Measurements from ENCODE around the gene SUV39H2. TPM values are rescaled to one million over a fixed set of nuclear protein-coding genes. Genes with fewer than 3 reads are reported as not detected.
"Not testable (repeated sequence)": the region's sequence is repeated elsewhere in the genome, so short reads cannot be mapped to it uniquely, and the experiment has no call there.

SUV39H2 gene
- total RNA-seq, 1 experiment from 2014 or later, result 16.0 TPM

DNA sequence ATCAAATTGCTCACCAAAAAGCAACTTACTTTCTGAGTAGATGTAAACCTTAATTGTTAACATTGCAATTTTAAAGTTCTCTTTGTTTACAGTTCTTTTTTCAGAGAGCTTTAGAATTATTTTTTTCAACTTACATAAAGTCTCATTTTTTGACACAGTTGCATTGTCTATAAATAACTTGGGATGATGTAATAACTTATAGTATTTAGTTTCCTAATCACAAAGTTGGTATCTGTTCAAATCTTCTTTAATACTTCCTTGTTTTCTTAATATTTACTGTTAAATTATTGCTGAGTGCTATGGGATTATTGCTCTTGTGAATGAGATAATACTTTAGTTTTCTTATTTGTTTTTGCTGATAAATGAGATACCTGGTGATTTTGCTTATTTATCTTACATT is 18.9 kb upstream of the SUV39H2 start:
- intact Hi-C loops (cut with micrococcal nuclease), result no loop called here
- BruUV-seq (replicated peaks), result no TSS peak
- Mint-ChIP-seq H3K36me3 (ENCODE audit: insufficient read depth, unreplicated experiment) (peaks cover 29% of the 10 kb centered on the region), H3K27ac (ENCODE audit: low read depth, unreplicated experiment) (peak overlapping the region; percentile 7), H3K27me3 (ENCODE audit: insufficient read depth, unreplicated experiment) (no peaks in the 10 kb centered on the region), H3K9me3 (ENCODE audit: unreplicated experiment) (no peaks in the 10 kb centered on the region), H3K4me3 (ENCODE audit: unreplicated experiment) (no peak overlapping the region), H3K4me1 (ENCODE audit: insufficient read depth, unreplicated experiment) (no peaks in the 10 kb centered on the region)
- ChIA-PET POLR2A (interaction anchor here (0.6 to 2.0 kb wide), 4 partner anchors 8 to 108 kb away, joined by 3 to 6 read pairs (median 4); partner anchors contain the start of genes CDNF, HSPA14 and MSANTD7), CTCF (interaction anchor here (0.9 kb wide), 1 partner anchor 15 kb away, joined by 3 read pairs; no protein-coding TSS in a partner anchor)
- TF ChIP-seq, protein P1, sequence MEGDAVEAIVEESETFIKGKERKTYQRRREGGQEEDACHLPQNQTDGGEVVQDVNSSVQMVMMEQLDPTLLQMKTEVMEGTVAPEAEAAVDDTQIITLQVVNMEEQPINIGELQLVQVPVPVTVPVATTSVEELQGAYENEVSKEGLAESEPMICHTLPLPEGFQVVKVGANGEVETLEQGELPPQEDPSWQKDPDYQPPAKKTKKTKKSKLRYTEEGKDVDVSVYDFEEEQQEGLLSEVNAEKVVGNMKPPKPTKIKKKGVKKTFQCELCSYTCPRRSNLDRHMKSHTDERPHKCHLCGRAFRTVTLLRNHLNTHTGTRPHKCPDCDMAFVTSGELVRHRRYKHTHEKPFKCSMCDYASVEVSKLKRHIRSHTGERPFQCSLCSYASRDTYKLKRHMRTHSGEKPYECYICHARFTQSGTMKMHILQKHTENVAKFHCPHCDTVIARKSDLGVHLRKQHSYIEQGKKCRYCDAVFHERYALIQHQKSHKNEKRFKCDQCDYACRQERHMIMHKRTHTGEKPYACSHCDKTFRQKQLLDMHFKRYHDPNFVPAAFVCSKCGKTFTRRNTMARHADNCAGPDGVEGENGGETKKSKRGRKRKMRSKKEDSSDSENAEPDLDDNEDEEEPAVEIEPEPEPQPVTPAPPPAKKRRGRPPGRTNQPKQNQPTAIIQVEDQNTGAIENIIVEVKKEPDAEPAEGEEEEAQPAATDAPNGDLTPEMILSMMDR (IDR thresholded peaks at IDR 0.05; ENCODE audit: unreplicated experiment), result no peak
- DNase-seq (ENCODE audit: unreplicated experiment), result no peak

DNA sequence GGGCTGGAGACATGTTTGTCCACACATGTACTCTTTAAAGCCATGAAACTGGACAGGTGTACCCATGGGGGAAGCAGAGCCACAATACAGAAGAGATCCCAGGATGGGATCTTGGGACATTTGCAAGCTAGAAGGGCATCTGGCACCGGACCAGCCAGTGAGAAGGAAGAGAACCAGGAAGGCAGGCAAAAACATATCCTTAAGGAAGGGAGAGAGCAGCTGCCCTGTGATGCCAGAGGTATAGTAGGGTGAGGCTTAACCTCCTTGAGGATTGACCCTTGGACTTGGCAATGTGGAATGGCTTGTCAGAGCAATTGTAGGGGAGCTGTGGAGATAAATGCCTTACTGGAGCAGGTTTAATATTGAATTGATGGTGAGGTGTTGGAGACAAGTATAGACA is 17.9 kb upstream of the SUV39H2 start:
- TF ChIP-seq, protein P1 (IDR thresholded peaks at IDR 0.05; ENCODE audit: unreplicated experiment), result no peak
- no TSS peak for BruUV-seq (replicated peaks)
- ChIA-PET POLR2A (interaction anchor here (0.7 to 2.0 kb wide), 4 partner anchors 9 to 478 kb away, joined by 3 to 6 read pairs (median 3); partner anchors contain the start of genes CDNF, HSPA14 and MSANTD7), CTCF (no interaction called here)
- DNase-seq (ENCODE audit: unreplicated experiment), result no peak
- Mint-ChIP-seq H3K4me1 (ENCODE audit: insufficient read depth, unreplicated experiment) (no peaks in the 10 kb centered on the region), H3K36me3 (ENCODE audit: insufficient read depth, unreplicated experiment) (peaks cover 20% of the 10 kb centered on the region), H3K9me3 (ENCODE audit: unreplicated experiment) (no peaks in the 10 kb centered on the region), H3K27me3 (ENCODE audit: insufficient read depth, unreplicated experiment) (no peaks in the 10 kb centered on the region), H3K27ac (ENCODE audit: low read depth, unreplicated experiment) (peak overlapping the region; percentile 7), H3K4me3 (ENCODE audit: unreplicated experiment) (no peak overlapping the region)
- intact Hi-C loops (cut with micrococcal nuclease), result no loop called here

DNA sequence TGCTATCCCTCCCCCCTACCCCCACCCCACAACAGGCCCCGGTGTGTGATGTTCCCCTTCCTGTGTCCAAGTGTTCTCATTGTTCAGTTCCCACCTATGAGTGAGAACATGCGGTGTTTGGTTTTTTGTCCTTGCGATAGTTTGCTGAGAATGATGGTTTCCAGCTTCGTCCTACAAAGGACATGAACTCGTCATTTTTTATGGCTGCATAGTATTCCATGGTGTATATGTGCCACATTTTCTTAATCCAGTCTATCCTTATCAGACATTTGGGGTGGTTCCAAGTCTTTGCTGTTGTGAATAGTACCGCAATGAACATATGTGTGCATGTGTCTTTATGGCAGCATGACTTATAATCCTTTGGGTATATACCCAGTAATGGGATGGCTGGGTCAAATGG is 14.2 kb upstream of the SUV39H2 start:
- intact Hi-C loops (cut with micrococcal nuclease); H3K4me1 Mint-ChIP-seq (ENCODE audit: insufficient read depth, unreplicated experiment); H3K9me3 Mint-ChIP-seq (ENCODE audit: unreplicated experiment); CTCF ChIA-PET; H3K27me3 Mint-ChIP-seq (ENCODE audit: insufficient read depth, unreplicated experiment); H3K4me3 Mint-ChIP-seq (ENCODE audit: unreplicated experiment); BruUV-seq (replicated peaks); H3K27ac Mint-ChIP-seq (ENCODE audit: low read depth, unreplicated experiment); POLR2A ChIA-PET; DNase-seq (ENCODE audit: unreplicated experiment): not testable (repeated sequence)
- peaks cover 35% of the 10 kb centered on the region for H3K36me3 Mint-ChIP-seq (ENCODE audit: insufficient read depth, unreplicated experiment)

DNA sequence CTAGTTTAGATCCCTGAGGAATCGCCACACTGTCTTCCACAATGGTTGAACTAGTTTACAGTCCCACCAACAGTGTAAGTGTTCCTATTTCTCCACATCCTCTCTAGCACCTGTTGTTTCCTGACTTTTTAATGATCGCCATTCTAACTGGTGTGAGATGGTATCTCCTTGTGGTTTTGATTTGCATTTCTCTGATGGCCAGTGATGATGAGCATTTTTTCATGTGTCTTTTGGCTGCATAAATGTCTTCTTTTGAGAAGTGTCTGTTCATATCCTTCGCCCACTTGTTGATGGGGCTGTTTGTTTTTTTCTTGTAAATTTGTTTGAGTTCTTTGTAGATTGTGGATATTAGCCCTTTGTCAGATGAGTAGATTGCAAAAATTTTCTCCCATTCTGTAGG is 13.8 kb upstream of the SUV39H2 start:
- H3K36me3 Mint-ChIP-seq (ENCODE audit: insufficient read depth, unreplicated experiment), result peaks cover 39% of the 10 kb centered on the region
- H3K4me1 Mint-ChIP-seq (ENCODE audit: insufficient read depth, unreplicated experiment); intact Hi-C loops (cut with micrococcal nuclease); BruUV-seq (replicated peaks); H3K27me3 Mint-ChIP-seq (ENCODE audit: insufficient read depth, unreplicated experiment); POLR2A ChIA-PET; H3K9me3 Mint-ChIP-seq (ENCODE audit: unreplicated experiment); H3K27ac Mint-ChIP-seq (ENCODE audit: low read depth, unreplicated experiment); H3K4me3 Mint-ChIP-seq (ENCODE audit: unreplicated experiment); CTCF ChIA-PET; DNase-seq (ENCODE audit: unreplicated experiment): not testable (repeated sequence)

DNA sequence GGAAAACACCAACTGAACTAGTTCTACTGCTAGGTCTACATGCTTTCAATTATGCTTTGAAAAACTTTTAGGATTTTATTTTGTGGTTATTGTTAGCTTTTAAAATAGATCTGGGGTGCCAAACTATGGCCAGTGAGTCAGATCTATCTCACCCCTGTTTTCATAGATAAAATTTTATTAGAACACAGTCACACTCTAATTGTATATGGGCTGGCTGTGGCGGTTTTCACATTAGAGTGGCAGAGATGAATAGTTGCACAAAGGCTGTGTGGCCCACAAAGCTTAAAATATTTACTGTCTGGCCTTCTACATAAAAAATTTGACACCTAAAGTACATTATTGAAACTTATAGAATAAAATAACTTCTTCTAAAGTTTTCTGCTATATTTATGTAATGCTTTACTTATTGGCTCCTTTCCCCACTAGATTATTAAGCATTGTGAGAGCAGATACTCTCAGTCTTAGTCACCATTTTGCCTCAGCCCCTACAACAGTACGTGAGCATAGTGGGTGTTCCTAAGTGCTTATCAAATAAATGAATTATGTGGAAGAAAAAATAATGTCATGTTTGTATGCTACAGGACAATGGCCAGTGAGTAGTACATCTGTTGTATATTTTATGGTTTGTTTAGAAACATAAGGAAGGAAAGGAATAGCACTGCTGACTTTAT is 5.4 kb upstream of the SUV39H2 start:
- Mint-ChIP-seq H3K27ac (ENCODE audit: low read depth, unreplicated experiment) (no peak overlapping the region), H3K4me3 (ENCODE audit: unreplicated experiment) (no peak overlapping the region)
- CTCF ChIA-PET, result interaction anchor here (0.7 to 1.2 kb wide), 3 partner anchors 10 to 73 kb away, joined by 3 to 4 read pairs (median 4); no protein-coding TSS in a partner anchor

More for the DNA sequence above, 5.4 kb upstream of the SUV39H2 start:
- TF ChIP-seq, protein P1 (IDR thresholded peaks at IDR 0.05; ENCODE audit: unreplicated experiment), result no peak
- no peaks in the 10 kb centered on the region for H3K27me3 Mint-ChIP-seq (ENCODE audit: insufficient read depth, unreplicated experiment)
- H3K4me1 Mint-ChIP-seq (ENCODE audit: insufficient read depth, unreplicated experiment), result peaks cover 13% of the 10 kb centered on the region
- peaks cover 41% of the 10 kb centered on the region for H3K36me3 Mint-ChIP-seq (ENCODE audit: insufficient read depth, unreplicated experiment)
- intact Hi-C loops (cut with micrococcal nuclease), result loop anchor here (10.0 kb wide), 1 partner anchor 292 kb away; the partner anchor contains the start of gene NMT2
- H3K9me3 Mint-ChIP-seq (ENCODE audit: unreplicated experiment), result no peaks in the 10 kb centered on the region
- no TSS peak for BruUV-seq (replicated peaks)
- peak; percentile 13 for DNase-seq (ENCODE audit: unreplicated experiment)
- POLR2A ChIA-PET, result interaction anchor here (0.8 to 2.6 kb wide), 3 partner anchors 26 to 80 kb away, joined by 3 to 12 read pairs (median 3); partner anchors contain the start of genes CDNF, DCLRE1C, HSPA14 and MSANTD7

Data from MCF 10A (cell line).